HepG2 (cell line): ENCODE measurements around the gene ANP32A.

Experiments
- NR3C1 ChIP-seq: sonication (generic); formaldehyde crosslinking; IDR thresholded peaks from 2 replicates; pipeline ENCODE4 v1.4.0; 2020; ENCODE audit warnings: missing genetic modification reagents
- POLR2A ChIP-seq, 2 experiments: IDR thresholded peaks; 2 replicates each; pipeline ENCODE4 v1.6.1; 2011; ENCODE audit warnings: low read depth in 2 of 2, low read length in 2 of 2, mild to moderate bottlenecking in 1 of 2, moderate library complexity in 1 of 2; ENCODE audit not compliant: insufficient read depth in 1 of 2
- SETDB1 ChIP-seq: sonication (generic); formaldehyde crosslinking; IDR thresholded peaks from 2 replicates; pipeline ENCODE4 v1.5.1; 2020; ENCODE audit warnings: missing genetic modification reagents, mild to moderate bottlenecking, borderline replicate concordance
- SRF ChIP-seq: IDR thresholded peaks from 2 replicates; pipeline ENCODE4 v1.6.1; 2011; ENCODE audit warnings: mild to moderate bottlenecking, low read depth, low read length, moderate library complexity
- ZKSCAN1 ChIP-seq: fragments of 150-350 bp; IDR thresholded peaks from 2 replicates; pipeline ENCODE4 v1.6.1; 2014; ENCODE audit warnings: low read length
- ZNF510 ChIP-seq: sonication (generic); formaldehyde crosslinking; IDR thresholded peaks from 2 replicates; pipeline ENCODE4 v1.4.0; 2020; ENCODE audit warnings: low read depth, mild to moderate bottlenecking, missing genetic modification reagents
- TF ChIP-seq, protein P1 (sequence below): sonication (generic); formaldehyde crosslinking; IDR thresholded peaks from 2 replicates; pipeline ENCODE4 v1.5.0; 2020; ENCODE audit warnings: mild to moderate bottlenecking, missing genetic modification reagents
- TF ChIP-seq, protein P2 (sequence below): sonication (generic); formaldehyde crosslinking; conservative IDR thresholded peaks from 2 replicates; pipeline ENCODE4 v1.4.0; 2020; ENCODE audit warnings: mild to moderate bottlenecking, missing genetic modification reagents, moderate library complexity
- TF ChIP-seq, protein P3 (sequence below): sonication (generic); formaldehyde crosslinking; IDR thresholded peaks from 2 replicates; pipeline ENCODE4 v1.5.0; 2020; ENCODE audit warnings: mild to moderate bottlenecking, missing genetic modification reagents, moderate library complexity
- TF ChIP-seq, protein P4 (sequence below): sonication (generic); formaldehyde crosslinking; IDR thresholded peaks from 2 replicates; pipeline ENCODE4 v1.5.0; 2020; ENCODE audit warnings: mild to moderate bottlenecking, missing genetic modification reagents
- TF ChIP-seq, protein P5 (sequence below): sonication (generic); formaldehyde crosslinking; IDR thresholded peaks from 2 replicates; pipeline ENCODE4 v1.5.1; 2020; ENCODE audit warnings: mild to moderate bottlenecking, missing genetic modification reagents, moderate library complexity

DNA sequence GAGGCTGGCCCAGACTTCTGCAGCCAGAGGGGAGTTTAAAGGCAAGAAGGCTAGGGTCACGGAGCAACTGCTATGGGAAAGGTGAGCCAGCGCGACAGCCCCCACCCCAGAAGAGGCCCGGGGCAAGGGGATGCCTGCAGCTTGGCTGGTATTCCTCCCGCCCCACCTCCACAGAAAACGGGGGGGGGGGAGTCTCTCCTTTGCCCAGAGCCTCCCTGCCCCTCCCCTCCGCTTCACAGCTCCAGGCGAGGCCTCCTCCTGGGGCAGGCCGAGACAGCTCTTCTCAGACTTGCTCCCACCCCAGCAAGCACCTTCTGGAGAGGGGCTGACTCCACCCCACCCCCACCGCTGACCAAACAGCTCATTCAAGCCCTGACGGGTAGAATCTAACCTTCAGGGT, 13.4 kb downstream of the ANP32A start:
- TF ChIP-seq POLR2A (IDR thresholded peaks at IDR 0.05; ENCODE audit: insufficient read depth in 1 of 2, low read depth in 2 of 2, low read length in 2 of 2): no peak
- TF ChIP-seq, protein P1, sequence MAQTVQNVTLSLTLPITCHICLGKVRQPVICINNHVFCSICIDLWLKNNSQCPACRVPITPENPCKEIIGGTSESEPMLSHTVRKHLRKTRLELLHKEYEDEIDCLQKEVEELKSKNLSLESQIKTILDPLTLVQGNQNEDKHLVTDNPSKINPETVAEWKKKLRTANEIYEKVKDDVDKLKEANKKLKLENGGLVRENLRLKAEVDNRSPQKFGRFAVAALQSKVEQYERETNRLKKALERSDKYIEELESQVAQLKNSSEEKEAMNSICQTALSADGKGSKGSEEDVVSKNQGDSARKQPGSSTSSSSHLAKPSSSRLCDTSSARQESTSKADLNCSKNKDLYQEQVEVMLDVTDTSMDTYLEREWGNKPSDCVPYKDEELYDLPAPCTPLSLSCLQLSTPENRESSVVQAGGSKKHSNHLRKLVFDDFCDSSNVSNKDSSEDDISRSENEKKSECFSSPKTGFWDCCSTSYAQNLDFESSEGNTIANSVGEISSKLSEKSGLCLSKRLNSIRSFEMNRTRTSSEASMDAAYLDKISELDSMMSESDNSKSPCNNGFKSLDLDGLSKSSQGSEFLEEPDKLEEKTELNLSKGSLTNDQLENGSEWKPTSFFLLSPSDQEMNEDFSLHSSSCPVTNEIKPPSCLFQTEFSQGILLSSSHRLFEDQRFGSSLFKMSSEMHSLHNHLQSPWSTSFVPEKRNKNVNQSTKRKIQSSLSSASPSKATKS (CRISPR knock-in tag): no peak
- TF ChIP-seq, protein P2, sequence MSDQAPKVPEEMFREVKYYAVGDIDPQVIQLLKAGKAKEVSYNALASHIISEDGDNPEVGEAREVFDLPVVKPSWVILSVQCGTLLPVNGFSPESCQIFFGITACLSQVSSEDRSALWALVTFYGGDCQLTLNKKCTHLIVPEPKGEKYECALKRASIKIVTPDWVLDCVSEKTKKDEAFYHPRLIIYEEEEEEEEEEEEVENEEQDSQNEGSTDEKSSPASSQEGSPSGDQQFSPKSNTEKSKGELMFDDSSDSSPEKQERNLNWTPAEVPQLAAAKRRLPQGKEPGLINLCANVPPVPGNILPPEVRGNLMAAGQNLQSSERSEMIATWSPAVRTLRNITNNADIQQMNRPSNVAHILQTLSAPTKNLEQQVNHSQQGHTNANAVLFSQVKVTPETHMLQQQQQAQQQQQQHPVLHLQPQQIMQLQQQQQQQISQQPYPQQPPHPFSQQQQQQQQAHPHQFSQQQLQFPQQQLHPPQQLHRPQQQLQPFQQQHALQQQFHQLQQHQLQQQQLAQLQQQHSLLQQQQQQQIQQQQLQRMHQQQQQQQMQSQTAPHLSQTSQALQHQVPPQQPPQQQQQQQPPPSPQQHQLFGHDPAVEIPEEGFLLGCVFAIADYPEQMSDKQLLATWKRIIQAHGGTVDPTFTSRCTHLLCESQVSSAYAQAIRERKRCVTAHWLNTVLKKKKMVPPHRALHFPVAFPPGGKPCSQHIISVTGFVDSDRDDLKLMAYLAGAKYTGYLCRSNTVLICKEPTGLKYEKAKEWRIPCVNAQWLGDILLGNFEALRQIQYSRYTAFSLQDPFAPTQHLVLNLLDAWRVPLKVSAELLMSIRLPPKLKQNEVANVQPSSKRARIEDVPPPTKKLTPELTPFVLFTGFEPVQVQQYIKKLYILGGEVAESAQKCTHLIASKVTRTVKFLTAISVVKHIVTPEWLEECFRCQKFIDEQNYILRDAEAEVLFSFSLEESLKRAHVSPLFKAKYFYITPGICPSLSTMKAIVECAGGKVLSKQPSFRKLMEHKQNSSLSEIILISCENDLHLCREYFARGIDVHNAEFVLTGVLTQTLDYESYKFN (CRISPR knock-in tag): no peak
- TF ChIP-seq, protein P3, sequence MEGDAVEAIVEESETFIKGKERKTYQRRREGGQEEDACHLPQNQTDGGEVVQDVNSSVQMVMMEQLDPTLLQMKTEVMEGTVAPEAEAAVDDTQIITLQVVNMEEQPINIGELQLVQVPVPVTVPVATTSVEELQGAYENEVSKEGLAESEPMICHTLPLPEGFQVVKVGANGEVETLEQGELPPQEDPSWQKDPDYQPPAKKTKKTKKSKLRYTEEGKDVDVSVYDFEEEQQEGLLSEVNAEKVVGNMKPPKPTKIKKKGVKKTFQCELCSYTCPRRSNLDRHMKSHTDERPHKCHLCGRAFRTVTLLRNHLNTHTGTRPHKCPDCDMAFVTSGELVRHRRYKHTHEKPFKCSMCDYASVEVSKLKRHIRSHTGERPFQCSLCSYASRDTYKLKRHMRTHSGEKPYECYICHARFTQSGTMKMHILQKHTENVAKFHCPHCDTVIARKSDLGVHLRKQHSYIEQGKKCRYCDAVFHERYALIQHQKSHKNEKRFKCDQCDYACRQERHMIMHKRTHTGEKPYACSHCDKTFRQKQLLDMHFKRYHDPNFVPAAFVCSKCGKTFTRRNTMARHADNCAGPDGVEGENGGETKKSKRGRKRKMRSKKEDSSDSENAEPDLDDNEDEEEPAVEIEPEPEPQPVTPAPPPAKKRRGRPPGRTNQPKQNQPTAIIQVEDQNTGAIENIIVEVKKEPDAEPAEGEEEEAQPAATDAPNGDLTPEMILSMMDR (CRISPR knock-in tag): no peak
- TF ChIP-seq SETDB1: no peak
- no peak for TF ChIP-seq SRF
- TF ChIP-seq, protein P4, sequence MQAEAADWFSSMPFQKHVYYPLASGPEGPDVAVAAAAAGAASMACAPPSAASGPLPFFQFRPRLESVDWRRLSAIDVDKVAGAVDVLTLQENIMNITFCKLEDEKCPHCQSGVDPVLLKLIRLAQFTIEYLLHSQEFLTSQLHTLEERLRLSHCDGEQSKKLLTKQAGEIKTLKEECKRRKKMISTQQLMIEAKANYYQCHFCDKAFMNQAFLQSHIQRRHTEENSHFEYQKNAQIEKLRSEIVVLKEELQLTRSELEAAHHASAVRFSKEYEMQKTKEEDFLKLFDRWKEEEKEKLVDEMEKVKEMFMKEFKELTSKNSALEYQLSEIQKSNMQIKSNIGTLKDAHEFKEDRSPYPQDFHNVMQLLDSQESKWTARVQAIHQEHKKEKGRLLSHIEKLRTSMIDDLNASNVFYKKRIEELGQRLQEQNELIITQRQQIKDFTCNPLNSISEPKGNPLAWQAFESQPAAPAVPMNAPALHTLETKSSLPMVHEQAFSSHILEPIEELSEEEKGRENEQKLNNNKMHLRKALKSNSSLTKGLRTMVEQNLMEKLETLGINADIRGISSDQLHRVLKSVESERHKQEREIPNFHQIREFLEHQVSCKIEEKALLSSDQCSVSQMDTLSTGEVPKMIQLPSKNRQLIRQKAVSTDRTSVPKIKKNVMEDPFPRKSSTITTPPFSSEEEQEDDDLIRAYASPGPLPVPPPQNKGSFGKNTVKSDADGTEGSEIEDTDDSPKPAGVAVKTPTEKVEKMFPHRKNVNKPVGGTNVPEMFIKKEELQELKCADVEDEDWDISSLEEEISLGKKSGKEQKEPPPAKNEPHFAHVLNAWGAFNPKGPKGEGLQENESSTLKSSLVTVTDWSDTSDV (CRISPR knock-in tag): no peak
- no peak for TF ChIP-seq NR3C1 (CRISPR knock-in tag)
- TF ChIP-seq ZKSCAN1: no peak
- TF ChIP-seq, protein P5, sequence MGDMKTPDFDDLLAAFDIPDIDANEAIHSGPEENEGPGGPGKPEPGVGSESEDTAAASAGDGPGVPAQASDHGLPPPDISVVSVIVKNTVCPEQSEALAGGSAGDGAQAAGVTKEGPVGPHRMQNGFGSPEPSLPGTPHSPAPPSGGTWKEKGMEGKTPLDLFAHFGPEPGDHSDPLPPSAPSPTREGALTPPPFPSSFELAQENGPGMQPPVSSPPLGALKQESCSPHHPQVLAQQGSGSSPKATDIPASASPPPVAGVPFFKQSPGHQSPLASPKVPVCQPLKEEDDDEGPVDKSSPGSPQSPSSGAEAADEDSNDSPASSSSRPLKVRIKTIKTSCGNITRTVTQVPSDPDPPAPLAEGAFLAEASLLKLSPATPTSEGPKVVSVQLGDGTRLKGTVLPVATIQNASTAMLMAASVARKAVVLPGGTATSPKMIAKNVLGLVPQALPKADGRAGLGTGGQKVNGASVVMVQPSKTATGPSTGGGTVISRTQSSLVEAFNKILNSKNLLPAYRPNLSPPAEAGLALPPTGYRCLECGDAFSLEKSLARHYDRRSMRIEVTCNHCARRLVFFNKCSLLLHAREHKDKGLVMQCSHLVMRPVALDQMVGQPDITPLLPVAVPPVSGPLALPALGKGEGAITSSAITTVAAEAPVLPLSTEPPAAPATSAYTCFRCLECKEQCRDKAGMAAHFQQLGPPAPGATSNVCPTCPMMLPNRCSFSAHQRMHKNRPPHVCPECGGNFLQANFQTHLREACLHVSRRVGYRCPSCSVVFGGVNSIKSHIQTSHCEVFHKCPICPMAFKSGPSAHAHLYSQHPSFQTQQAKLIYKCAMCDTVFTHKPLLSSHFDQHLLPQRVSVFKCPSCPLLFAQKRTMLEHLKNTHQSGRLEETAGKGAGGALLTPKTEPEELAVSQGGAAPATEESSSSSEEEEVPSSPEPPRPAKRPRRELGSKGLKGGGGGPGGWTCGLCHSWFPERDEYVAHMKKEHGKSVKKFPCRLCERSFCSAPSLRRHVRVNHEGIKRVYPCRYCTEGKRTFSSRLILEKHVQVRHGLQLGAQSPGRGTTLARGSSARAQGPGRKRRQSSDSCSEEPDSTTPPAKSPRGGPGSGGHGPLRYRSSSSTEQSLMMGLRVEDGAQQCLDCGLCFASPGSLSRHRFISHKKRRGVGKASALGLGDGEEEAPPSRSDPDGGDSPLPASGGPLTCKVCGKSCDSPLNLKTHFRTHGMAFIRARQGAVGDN (CRISPR knock-in tag): no peak
- TF ChIP-seq ZNF510 (CRISPR knock-in tag): no peak
